Measurements from ENCODE around the gene NFXL1.
"Not testable (repeated sequence)": the region's sequence is repeated elsewhere in the genome, so short reads cannot be mapped to it uniquely, and the experiment has no call there.

The NFXL1 gene

GRCh38 chr4:47939456-47939855 is 25.1 kb upstream of the NFXL1 start:
- Histone ChIP-seq H3K4me1 (no peaks in the 10 kb centered on the region), H3K9me3 (no peaks in the 10 kb centered on the region), H3K36me3 (no peaks in the 10 kb centered on the region), H3K4me3 (ENCODE audit: low read depth, low read length) (no peak overlapping the region), H3K27me3 (no peaks in the 10 kb centered on the region)
- DNase-seq = no peak
- no peak for TF ChIP-seq CTCF (IDR thresholded peaks at IDR 0.05; ENCODE audit: low read depth, low read length)

DNA sequence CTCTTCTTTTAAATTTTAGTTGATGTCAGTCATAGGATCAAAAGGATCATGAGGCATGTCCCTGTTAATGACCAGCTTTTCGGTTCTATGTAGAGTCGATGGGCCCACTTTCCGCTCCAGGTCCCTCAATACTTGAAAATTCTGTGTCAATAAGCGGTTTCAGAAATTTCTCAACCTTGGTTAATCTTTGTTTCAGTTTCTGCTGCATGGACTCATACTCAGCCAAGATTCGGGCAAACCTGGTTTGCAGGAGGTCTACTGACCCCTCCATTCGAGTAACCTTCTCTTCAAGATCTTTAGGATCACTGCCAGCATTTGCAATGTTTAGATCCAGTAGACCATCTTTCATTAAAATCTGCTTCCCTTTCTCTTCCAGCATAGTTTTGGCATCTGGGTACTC is 22.0 kb upstream of the NFXL1 start:
- no peak for TF ChIP-seq CTCF (IDR thresholded peaks at IDR 0.05; ENCODE audit: low read depth, low read length)
- no peak overlapping the region for H3K4me3 ChIP-seq (ENCODE audit: low read depth, low read length)
- DNase-seq = no peak
- H3K27me3 ChIP-seq = no peaks in the 10 kb centered on the region
- H3K36me3 ChIP-seq = no peaks in the 10 kb centered on the region
- H3K4me1 ChIP-seq = peaks cover 6% of the 10 kb centered on the region
- H3K9me3 ChIP-seq = no peaks in the 10 kb centered on the region

DNA sequence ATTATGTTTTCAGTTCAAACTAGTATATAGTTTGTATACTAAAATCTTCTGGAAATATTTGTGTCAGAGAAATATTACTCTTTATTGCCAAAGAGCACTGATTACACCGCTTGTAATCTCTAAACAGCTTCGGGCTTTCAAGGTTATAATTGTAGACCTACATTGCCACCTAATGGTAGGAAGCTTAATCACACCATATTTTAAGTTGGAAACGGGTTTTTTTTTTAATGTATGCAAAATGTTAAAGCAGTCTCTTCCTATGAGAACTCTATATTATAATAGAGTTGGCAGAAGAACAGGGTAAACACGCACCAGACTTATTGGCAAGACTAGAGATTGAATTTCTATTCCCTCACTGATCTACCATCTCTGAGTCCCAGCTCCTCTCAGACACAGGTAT is 19.5 kb upstream of the NFXL1 start:
- Histone ChIP-seq H3K4me1 (peaks cover 16% of the 10 kb centered on the region), H3K9me3 (no peaks in the 10 kb centered on the region), H3K4me3 (ENCODE audit: low read depth, low read length) (no peak overlapping the region), H3K27me3 (no peaks in the 10 kb centered on the region), H3K36me3 (no peaks in the 10 kb centered on the region)
- no peak for DNase-seq
- TF ChIP-seq CTCF (IDR thresholded peaks at IDR 0.05; ENCODE audit: low read depth, low read length) = peak; percentile 58

GRCh38 chr4:47930971-47931804 is 16.8 kb upstream of the NFXL1 start:
- no peaks in the 10 kb centered on the region for H3K36me3 ChIP-seq
- H3K4me3 ChIP-seq (ENCODE audit: low read depth, low read length) = no peak overlapping the region
- no peaks in the 10 kb centered on the region for H3K27me3 ChIP-seq
- DNase-seq = peak; percentile 31
- no peaks in the 10 kb centered on the region; the same call in 1 of the 2 replicates for H3K9me3 ChIP-seq
- no peak for TF ChIP-seq CTCF (IDR thresholded peaks at IDR 0.05; ENCODE audit: low read depth, low read length)
- H3K4me1 ChIP-seq = peaks cover 21% of the 10 kb centered on the region

GRCh38 chr4:47929682-47930201 is 15.4 kb upstream of the NFXL1 start:
- peaks cover 21% of the 10 kb centered on the region for H3K4me1 ChIP-seq
- H3K27me3 ChIP-seq = no peaks in the 10 kb centered on the region
- TF ChIP-seq CTCF (IDR thresholded peaks at IDR 0.05; ENCODE audit: low read depth, low read length) = no peak
- H3K4me3 ChIP-seq (ENCODE audit: low read depth, low read length) = no peak overlapping the region
- no peaks in the 10 kb centered on the region for H3K36me3 ChIP-seq
- H3K9me3 ChIP-seq = no peaks in the 10 kb centered on the region; the same call in 1 of the 2 replicates
- DNase-seq = no peak

DNA sequence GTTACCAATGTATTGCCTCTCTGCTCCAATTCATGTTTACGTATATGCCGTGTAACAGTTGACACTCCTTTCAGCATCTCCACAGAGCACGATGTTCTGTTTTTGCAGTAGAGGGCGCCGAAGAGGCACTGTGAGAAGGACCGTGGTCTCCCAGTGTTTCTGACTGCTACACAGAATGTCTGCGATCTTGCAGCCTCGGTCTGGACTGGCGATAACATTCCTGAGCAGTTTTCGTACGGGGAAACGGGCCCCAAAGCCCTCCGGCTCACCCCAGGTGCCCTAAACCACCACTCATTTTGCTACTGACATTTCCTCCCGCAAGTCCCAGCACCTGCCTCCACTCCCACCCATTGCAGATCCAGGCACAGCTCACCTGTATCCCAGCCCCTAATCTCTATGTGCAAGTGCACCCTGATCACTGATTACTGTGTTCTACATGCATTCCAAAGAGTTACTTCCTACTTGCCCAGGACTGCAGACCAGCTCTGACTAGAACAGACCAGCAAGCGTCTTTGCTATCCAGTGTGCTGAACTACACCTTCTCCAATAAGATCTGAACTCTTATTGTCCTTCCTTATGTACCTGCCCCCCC is 12.4 kb upstream of the NFXL1 start:
- Histone ChIP-seq H3K4me1 (peaks cover 20% of the 10 kb centered on the region), H3K9me3 (no peaks in the 10 kb centered on the region; the same call in 1 of the 2 replicates), H3K27me3 (no peaks in the 10 kb centered on the region), H3K36me3 (no peaks in the 10 kb centered on the region), H3K4me3 (ENCODE audit: low read depth, low read length) (peak overlapping the region; percentile 40)
- peak; percentile 92 for TF ChIP-seq CTCF (IDR thresholded peaks at IDR 0.05; ENCODE audit: low read depth, low read length)
- peak; percentile 75 for DNase-seq

DNA sequence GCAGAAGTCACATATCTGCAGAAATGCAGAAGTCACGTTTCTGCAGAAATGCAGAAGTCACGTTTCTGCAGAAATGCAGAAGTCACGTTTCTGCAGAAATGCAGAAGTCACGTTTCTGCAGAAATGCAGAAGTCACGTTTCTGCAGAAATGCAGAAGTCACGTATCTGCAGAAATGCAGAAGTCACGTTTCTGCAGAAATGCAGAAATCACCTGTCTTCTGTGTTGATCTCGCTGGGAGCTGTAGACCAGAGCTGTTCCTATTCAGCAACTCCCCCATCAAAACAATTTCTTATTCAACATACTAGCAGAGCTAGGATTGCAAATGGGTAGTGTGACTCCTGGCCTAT is 8.9 kb upstream of the NFXL1 start:
- not testable (repeated sequence) for H3K4me1 ChIP-seq; H3K4me3 ChIP-seq (ENCODE audit: low read depth, low read length); H3K27me3 ChIP-seq; H3K9me3 ChIP-seq; H3K36me3 ChIP-seq; DNase-seq

- not testable (repeated sequence) for DNase-seq; H3K27me3 ChIP-seq; H3K36me3 ChIP-seq; H3K4me1 ChIP-seq; H3K4me3 ChIP-seq (ENCODE audit: low read depth, low read length); H3K9me3 ChIP-seq
Measured at GRCh38 chr4:47922436-47923260, 8.3 kb upstream of the NFXL1 start.
